SIG-M5 treated with dmso at 0.1 percent for 504 hours (cell line): ENCODE data around the gene TRIP10.
A peak's percentile ranks its signal among the peaks of the same experiment; 100 is the strongest.
"Not testable (repeated sequence)": the region's sequence is repeated elsewhere in the genome, so short reads cannot be mapped to it uniquely, and the experiment has no call there.

ENCODE experiments used
- DNase-seq: peaks from one replicate; lab custom pipeline; 2025; ENCODE audit not compliant: unreplicated experiment; lab: John Stamatoyannopoulos, UW

TRIP10 gene

DNA sequence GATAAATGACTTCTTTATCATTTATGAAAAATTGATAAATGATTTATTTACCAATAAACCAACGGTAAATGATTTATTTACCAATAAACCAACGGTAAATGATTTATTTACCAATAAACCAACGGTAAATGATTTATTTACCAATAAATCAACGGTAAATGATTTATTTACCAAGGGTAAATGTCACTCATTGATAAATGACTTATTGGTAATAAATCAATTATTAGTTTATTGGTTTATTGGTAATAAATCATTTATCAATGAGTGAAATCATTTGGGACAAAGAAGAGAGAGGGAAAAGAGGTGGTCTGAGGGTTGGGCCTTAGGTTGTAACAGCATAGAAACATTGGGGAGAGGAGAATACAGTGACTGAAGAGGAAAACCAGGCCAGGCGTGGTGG is 54.5 kb downstream of the TRIP10 start:
- no peak for DNase-seq

DNA sequence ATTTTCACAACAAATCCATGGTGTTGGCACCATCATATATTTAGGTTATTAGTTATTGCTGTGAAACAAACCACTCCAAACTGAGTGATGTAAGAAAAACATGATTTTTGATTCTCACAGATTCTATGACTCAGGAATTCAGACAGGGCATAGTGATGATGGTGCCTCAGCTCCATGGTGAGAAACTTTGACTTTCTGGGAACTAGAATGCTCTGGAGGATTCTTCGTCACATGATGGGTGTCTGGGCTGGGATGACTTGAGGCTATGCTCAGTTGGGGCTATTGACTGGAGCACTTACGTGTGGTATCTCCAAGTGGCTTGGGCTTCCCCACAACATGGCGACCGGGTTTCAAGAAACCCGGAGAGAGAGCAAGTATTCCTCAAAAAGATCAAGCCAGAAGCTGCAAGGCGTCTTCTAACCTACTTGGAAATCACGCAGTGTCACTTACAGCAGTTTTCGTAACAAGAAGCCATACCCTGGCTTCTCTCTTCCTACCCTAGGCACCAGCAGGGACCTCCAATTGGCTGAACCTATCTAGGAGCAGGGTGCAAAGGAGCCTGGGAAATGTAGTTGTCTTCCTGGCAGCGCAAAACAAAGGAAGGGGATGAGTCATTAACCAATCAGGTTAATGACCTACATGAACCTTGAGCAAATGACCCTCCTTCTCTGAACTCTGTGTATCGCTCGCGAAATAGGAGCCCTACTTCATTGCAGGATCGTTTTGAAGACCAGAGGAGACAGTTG is 55.4 kb downstream of the TRIP10 start:
- peak; percentile 5 for DNase-seq

DNA sequence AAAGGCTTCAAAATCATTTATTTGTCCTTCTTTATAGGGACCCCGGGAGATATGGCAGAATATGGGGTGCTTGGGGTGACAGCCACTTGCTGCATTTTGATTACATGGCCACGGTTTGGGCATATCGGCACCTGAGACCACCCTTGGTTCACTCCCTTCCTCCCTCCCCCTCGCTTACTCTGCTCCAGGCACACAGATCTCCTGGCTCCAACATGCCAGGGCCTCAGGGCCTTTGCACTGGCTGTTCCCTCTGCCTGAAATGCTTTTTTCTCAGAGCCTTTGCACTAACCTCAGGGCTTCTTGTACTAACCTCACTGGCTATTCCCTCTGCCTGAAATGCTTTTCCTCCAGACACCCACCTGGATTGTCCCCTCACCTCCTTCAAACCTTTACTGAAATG is 56.8 kb downstream of the TRIP10 start:
- DNase-seq = no peak

- no peak for DNase-seq
Observed at GRCh38 chr19:6797646-6798045, 58.2 kb downstream of the TRIP10 start.

- not testable (repeated sequence) for DNase-seq
Observed at GRCh38 chr19:6800160-6800790, 60.8 kb downstream of the TRIP10 start.

GRCh38 chr19:6800991-6801484 is 61.6 kb downstream of the TRIP10 start:
- peak; percentile 56 for DNase-seq
